K562 (cell line): ENCODE results near the gene CD248. TPM values are rescaled to one million over a fixed set of nuclear protein-coding genes. Genes with fewer than 3 reads are reported as not detected.

Source experiments
- BRF1 ChIP-seq: IDR thresholded peaks from 3 replicates; pipeline ENCODE4 v1.6.1; 2011; ENCODE audit warnings: borderline replicate concordance, mild to moderate bottlenecking; ENCODE audit not compliant: insufficient read length; ENCODE audit errors: extremely low read depth
- CBX5 ChIP-seq: IDR thresholded peaks from 2 replicates; pipeline ENCODE4 v1.6.1; 2014; ENCODE audit warnings: low read depth, borderline replicate concordance
- HMG20B ChIP-seq: fragments of 250-450 bp; sonication (Bioruptor Pico); IDR thresholded peaks from 2 replicates; pipeline ENCODE4 v1.5.0; 2021; ENCODE audit warnings: mild to moderate bottlenecking
- KDM1A ChIP-seq, 2 experiments: fragments of 450-650 bp; IDR thresholded peaks; 2 replicates each; pipeline ENCODE4 v1.6.1; 2016; ENCODE audit warnings: mild to moderate bottlenecking in 2 of 2
- KHSRP ChIP-seq: fragments of 450-650 bp; IDR thresholded peaks from 2 replicates; pipeline ENCODE4 v1.6.1; 2017
- KLF13 ChIP-seq: fragments of 450-650 bp; IDR thresholded peaks from 2 replicates; pipeline ENCODE4 v1.6.1; 2016; ENCODE audit warnings: missing genetic modification characterization, low read depth, mild to moderate bottlenecking, missing compliant biosample characterization, moderate library complexity, borderline replicate concordance
- MYBL2 ChIP-seq, 2 experiments: fragments of 450-650 bp in 1 of 2; sonication (generic) in 1 of 2; formaldehyde crosslinking in 1 of 2; IDR thresholded peaks; 2 replicates each; pipeline versions ENCODE4 v1.6.1 to v1.8.1; 2017 to 2022; ENCODE audit warnings: borderline replicate concordance in 1 of 2, inconsistent platforms in 1 of 2, low read depth in 1 of 2, mild to moderate bottlenecking in 1 of 2, missing genetic modification reagents in 1 of 2, moderate library complexity in 1 of 2
- NBN ChIP-seq: fragments of 450-650 bp; IDR thresholded peaks from 2 replicates; pipeline ENCODE4 v1.6.1; 2016; ENCODE audit warnings: low read depth, mild to moderate bottlenecking
- NCOA2 ChIP-seq, 2 experiments: fragments of 450-650 bp; IDR thresholded peaks; 2 replicates each; pipeline ENCODE4 v1.6.1; 2018; ENCODE audit warnings: mild to moderate bottlenecking in 2 of 2, moderate library complexity in 1 of 2; ENCODE audit not compliant: partially characterized antibody in 2 of 2
- NCOA6 ChIP-seq: fragments of 450-650 bp; IDR thresholded peaks from 2 replicates; pipeline ENCODE4 v1.6.1; 2017; ENCODE audit warnings: mild to moderate bottlenecking
- PCBP2 ChIP-seq: fragments of 200-400 bp; formaldehyde crosslinking; IDR thresholded peaks from 2 replicates; pipeline ENCODE4 v1.6.1; 2018; ENCODE audit warnings: low read length, low read depth, mild to moderate bottlenecking, moderate library complexity; ENCODE audit not compliant: poor library complexity, severe bottlenecking
- PHF8 ChIP-seq: fragments of 200-600 bp; sonication (generic); IDR thresholded peaks from 2 replicates; pipeline ENCODE4 v1.6.1; 2012; ENCODE audit warnings: mixed run types, mild to moderate bottlenecking, inconsistent platforms, low read length, moderate library complexity, borderline replicate concordance
- POLR2A ChIP-seq: fragments of 450-650 bp; conservative IDR thresholded peaks from 2 replicates; pipeline ENCODE4 v1.6.1; 2016
- SRSF9 ChIP-seq: fragments of 200-400 bp; formaldehyde crosslinking; IDR thresholded peaks from 2 replicates; pipeline ENCODE4 v1.6.1; 2017; ENCODE audit warnings: low read depth, low read length, borderline replicate concordance
- U2AF2 ChIP-seq: fragments of 200-400 bp; formaldehyde crosslinking; optimal IDR thresholded peaks from 2 replicates; pipeline ENCODE3; 2017; ENCODE audit warnings: low read depth, mild to moderate bottlenecking, low read length
- YY1 ChIP-seq, 3 experiments: IDR thresholded peaks; 2 replicates each; pipeline ENCODE4 v1.6.1; 2011; ENCODE audit warnings: low read length in 2 of 3, mild to moderate bottlenecking in 2 of 3, moderate library complexity in 2 of 3, borderline replicate concordance in 1 of 3, control low read depth in 1 of 3, low read depth in 1 of 3; ENCODE audit not compliant: insufficient read depth in 3 of 3, insufficient replicate concordance in 2 of 3, control insufficient read depth in 1 of 3, insufficient read length in 1 of 3; ENCODE audit errors: extremely low read depth in 1 of 3
- ZNF133 ChIP-seq: fragments of 250-450 bp; sonication (Bioruptor Pico); IDR thresholded peaks from 2 replicates; pipeline ENCODE4 v1.4.0; 2020; ENCODE audit warnings: mild to moderate bottlenecking
- ZNF407 ChIP-seq: fragments of 450-650 bp; IDR thresholded peaks from 2 replicates; pipeline ENCODE4 v1.6.1; 2016; ENCODE audit warnings: low read depth
- ZNF583 ChIP-seq: fragments of 250-450 bp; sonication (Bioruptor Pico); IDR thresholded peaks from 2 replicates; pipeline ENCODE4 v1.4.0; 2020
- polyA plus RNA-seq, 8 experiments: library from polyadenylated mRNA; depleted of rRNA in 4 of 8; stranded (reverse) in 5 of 8; unstranded in 3 of 8; fragments of >200 nt; fragmentation: Nextera tagmentation in 2 of 8; fragmentation: Illumina TruSeq in 1 of 8; extraction: Ambion mirVana in 2 of 8; extraction: Trizol in 1 of 8; gene quantifications; 2 replicates each; pipeline versions ENCODE4 v1.2.1 to v1.2.3, GENCODE V29; 2011 to 2014; ENCODE audit warnings: inconsistent platforms in 1 of 8, missing spikeins in 1 of 8
- total RNA-seq, 7 experiments: library from RNA; depleted of rRNA in 6 of 7; stranded (reverse); fragments of >200 nt in 6 of 7; fragmentation: Illumina TruSeq in 2 of 7; extraction: Trizol in 2 of 7; gene quantifications; 2 replicates each; pipeline versions ENCODE4 v1.2.1 to v1.2.3, GENCODE V29; 2011 to 2021; ENCODE audit warnings: low replicate concordance in 1 of 7

Gene CD248
- total and polyA plus RNA-seq, 9 of the 15 experiments (the other 6 are each of a cell fraction or from before 2014, with no cell fraction given), result 0.09 TPM; not detected in 8

- no peak for TF ChIP-seq MYBL2 (IDR thresholded peaks at IDR 0.05; ENCODE audit: low read depth)
- TF ChIP-seq MYBL2 (CRISPR knock-in tag; IDR thresholded peaks at IDR 0.05; ENCODE audit: borderline replicate concordance), result no peak
- no peak for TF ChIP-seq PCBP2
- TF ChIP-seq ZNF583, result no peak
- TF ChIP-seq KHSRP, result no peak
- no peak for TF ChIP-seq NCOA2 (IDR thresholded peaks at IDR 0.05; ENCODE audit: partially characterized antibody in 2 of 2)
- TF ChIP-seq ZNF407, result no peak; the same call in 1 of the 2 replicates
- peak; percentile 42; the same call in 1 of the 2 replicates for TF ChIP-seq NCOA6
- TF ChIP-seq SRSF9, result no peak
- TF ChIP-seq CBX5, result no peak
- no peak for TF ChIP-seq ZNF133 (CRISPR knock-in tag)
- TF ChIP-seq BRF1, result no peak
- TF ChIP-seq PHF8, result peak; percentile 35; the same call in 1 of the 2 replicates
- no peak for TF ChIP-seq HMG20B (CRISPR knock-in tag)
- no peak for TF ChIP-seq NBN
- no peak for TF ChIP-seq KLF13 (tag)
- TF ChIP-seq YY1 (IDR thresholded peaks at IDR 0.05; ENCODE audit: borderline replicate concordance in 1 of 3, control insufficient read depth in 1 of 3, extremely low read depth in 1 of 3, insufficient read depth in 3 of 3, insufficient read length in 1 of 3, insufficient replicate concordance in 2 of 3, low read depth in 1 of 3, low read length in 2 of 3), result peak in 1 of 3 experiments; percentile 20
- TF ChIP-seq POLR2A, result no peak
- TF ChIP-seq U2AF2, result no peak
- no peak for TF ChIP-seq KDM1A (IDR thresholded peaks at IDR 0.05)
Observed at GRCh38 chr11:66312549-66313320, 4.1 kb downstream of the CD248 start (continued).
